K562 (cell line): ENCODE measurements around the gene PPIE.
"Not testable (repeated sequence)": the region's sequence is repeated elsewhere in the genome, so short reads cannot be mapped to it uniquely, and the experiment has no call there.

Experiments used
- CGGBP1 ChIP-seq: fragments of 250-450 bp; sonication (Bioruptor Pico); IDR thresholded peaks from 2 replicates; pipeline ENCODE4 v1.9.0; 2021; ENCODE audit warnings: mild to moderate bottlenecking
- CTCF ChIP-seq, 3 experiments: IDR thresholded peaks in 2 of 3; conservative IDR thresholded peaks in 1 of 3; 2 replicates each; pipeline ENCODE4 v1.5.1; 2011 to 2012; ENCODE audit warnings: low read length in 3 of 3, mild to moderate bottlenecking in 3 of 3, control low read depth in 2 of 3, improper control_type of control experiment in 1 of 3, inconsistent platforms in 1 of 3, low read depth in 1 of 3, mixed read lengths in 1 of 3, moderate library complexity in 1 of 3; ENCODE audit not compliant: insufficient read depth in 2 of 3
- E2F1 ChIP-seq: sonication (generic); formaldehyde crosslinking; IDR thresholded peaks from 2 replicates; pipeline ENCODE4 v1.8.1; 2023; ENCODE audit warnings: mild to moderate bottlenecking, missing genetic modification reagents, moderate library complexity
- FOXP4 ChIP-seq: sonication (generic); formaldehyde crosslinking; IDR thresholded peaks from 2 replicates; pipeline ENCODE4 v1.8.0; 2022; ENCODE audit warnings: mild to moderate bottlenecking, missing genetic modification reagents, borderline replicate concordance
- HDAC2 ChIP-seq: fragments of 450-650 bp; IDR thresholded peaks from 2 replicates; pipeline ENCODE4 v1.6.1; 2016; ENCODE audit warnings: mild to moderate bottlenecking
- HMG20A ChIP-seq: fragments of 450-650 bp; formaldehyde crosslinking; conservative IDR thresholded peaks from 2 replicates; pipeline ENCODE4 v1.4.0; 2020; ENCODE audit warnings: mild to moderate bottlenecking, mixed read lengths
- IRF2 ChIP-seq: sonication (generic); formaldehyde crosslinking; IDR thresholded peaks from 2 replicates; pipeline ENCODE4 v1.8.1; 2022; ENCODE audit warnings: mild to moderate bottlenecking, missing genetic modification reagents
- NUFIP1 ChIP-seq: fragments of 450-650 bp; IDR thresholded peaks from 2 replicates; pipeline ENCODE4 v1.6.1; 2018; ENCODE audit not compliant: partially characterized antibody
- POLR2A ChIP-seq: fragments of 450-650 bp; conservative IDR thresholded peaks from 2 replicates; pipeline ENCODE4 v1.6.1; 2016
- SIN3B ChIP-seq: fragments of 450-650 bp; IDR thresholded peaks from 2 replicates; pipeline ENCODE4 v1.6.1; 2017; ENCODE audit warnings: low read depth, mild to moderate bottlenecking, moderate library complexity
- TF ChIP-seq, protein P1 (sequence below): sonication (generic); formaldehyde crosslinking; IDR thresholded peaks from 2 replicates; pipeline ENCODE4 v1.8.0; 2022; ENCODE audit warnings: mild to moderate bottlenecking, missing genetic modification reagents

GRCh38 chr1:39764512-39764911, 25.8 kb downstream of the PPIE start:
- not testable (repeated sequence) for TF ChIP-seq NUFIP1; HDAC2; POLR2A; HMG20A (CRISPR knock-in tag); SIN3B; IRF2 (CRISPR knock-in tag); CGGBP1 (CRISPR knock-in tag); FOXP4 (CRISPR knock-in tag); CTCF (IDR thresholded peaks at IDR 0.05 in 2 of 3, conservative IDR thresholded peaks at IDR 0.05 in 1 of 3; ENCODE audit: insufficient read depth in 2 of 3, low read depth in 1 of 3, low read length in 3 of 3); E2F1 (CRISPR knock-in tag)
- TF ChIP-seq, protein P1, sequence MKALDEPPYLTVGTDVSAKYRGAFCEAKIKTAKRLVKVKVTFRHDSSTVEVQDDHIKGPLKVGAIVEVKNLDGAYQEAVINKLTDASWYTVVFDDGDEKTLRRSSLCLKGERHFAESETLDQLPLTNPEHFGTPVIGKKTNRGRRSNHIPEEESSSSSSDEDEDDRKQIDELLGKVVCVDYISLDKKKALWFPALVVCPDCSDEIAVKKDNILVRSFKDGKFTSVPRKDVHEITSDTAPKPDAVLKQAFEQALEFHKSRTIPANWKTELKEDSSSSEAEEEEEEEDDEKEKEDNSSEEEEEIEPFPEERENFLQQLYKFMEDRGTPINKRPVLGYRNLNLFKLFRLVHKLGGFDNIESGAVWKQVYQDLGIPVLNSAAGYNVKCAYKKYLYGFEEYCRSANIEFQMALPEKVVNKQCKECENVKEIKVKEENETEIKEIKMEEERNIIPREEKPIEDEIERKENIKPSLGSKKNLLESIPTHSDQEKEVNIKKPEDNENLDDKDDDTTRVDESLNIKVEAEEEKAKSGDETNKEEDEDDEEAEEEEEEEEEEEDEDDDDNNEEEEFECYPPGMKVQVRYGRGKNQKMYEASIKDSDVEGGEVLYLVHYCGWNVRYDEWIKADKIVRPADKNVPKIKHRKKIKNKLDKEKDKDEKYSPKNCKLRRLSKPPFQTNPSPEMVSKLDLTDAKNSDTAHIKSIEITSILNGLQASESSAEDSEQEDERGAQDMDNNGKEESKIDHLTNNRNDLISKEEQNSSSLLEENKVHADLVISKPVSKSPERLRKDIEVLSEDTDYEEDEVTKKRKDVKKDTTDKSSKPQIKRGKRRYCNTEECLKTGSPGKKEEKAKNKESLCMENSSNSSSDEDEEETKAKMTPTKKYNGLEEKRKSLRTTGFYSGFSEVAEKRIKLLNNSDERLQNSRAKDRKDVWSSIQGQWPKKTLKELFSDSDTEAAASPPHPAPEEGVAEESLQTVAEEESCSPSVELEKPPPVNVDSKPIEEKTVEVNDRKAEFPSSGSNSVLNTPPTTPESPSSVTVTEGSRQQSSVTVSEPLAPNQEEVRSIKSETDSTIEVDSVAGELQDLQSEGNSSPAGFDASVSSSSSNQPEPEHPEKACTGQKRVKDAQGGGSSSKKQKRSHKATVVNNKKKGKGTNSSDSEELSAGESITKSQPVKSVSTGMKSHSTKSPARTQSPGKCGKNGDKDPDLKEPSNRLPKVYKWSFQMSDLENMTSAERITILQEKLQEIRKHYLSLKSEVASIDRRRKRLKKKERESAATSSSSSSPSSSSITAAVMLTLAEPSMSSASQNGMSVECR (CRISPR knock-in tag): not testable (repeated sequence)
